HUES48 (cell line): Measurements from ENCODE around the gene CPNE5.

ENCODE experiments used
- H3K27ac ChIP-seq: one replicate; pipeline ENCODE4 v1.7.0; 2013; ENCODE audit warnings: low read depth, low read length, inconsistent platforms
- H3K27me3 ChIP-seq: 2 replicates; pipeline ENCODE4 v1.6.1; 2013; ENCODE audit warnings: mild to moderate bottlenecking, low read length; ENCODE audit not compliant: control insufficient read depth, insufficient read depth
- H3K36me3 ChIP-seq: 2 replicates; pipeline ENCODE4 v1.6.1; 2013; ENCODE audit warnings: low read length; ENCODE audit not compliant: control insufficient read depth, insufficient read depth
- H3K4me1 ChIP-seq: 2 replicates; pipeline ENCODE4 v1.6.1; 2013; ENCODE audit warnings: mild to moderate bottlenecking, low read length; ENCODE audit not compliant: control insufficient read depth, insufficient read depth
- H3K4me3 ChIP-seq: 2 replicates; pipeline ENCODE4 v1.5.1; 2013; ENCODE audit warnings: mild to moderate bottlenecking, low read depth, low read length
- H3K9ac ChIP-seq: 2 replicates; pipeline ENCODE4 v1.6.1; 2013; ENCODE audit warnings: mild to moderate bottlenecking, low read depth, low read length, moderate library complexity
- H3K9me3 ChIP-seq: 2 replicates; pipeline ENCODE4 v1.6.1; 2013; ENCODE audit warnings: low read length; ENCODE audit not compliant: control insufficient read depth, insufficient read depth

The CPNE5 gene

GRCh38 chr6:36809941-36810803 lies 29.1 kb downstream of the CPNE5 start:
- Histone ChIP-seq H3K27ac (no peak overlapping the region), H3K4me3 (no peak overlapping the region), H3K4me1 (peaks cover 7% of the 10 kb centered on the region; the same call in 1 of the 2 replicates), H3K9ac (no peak overlapping the region), H3K9me3 (no peaks in the 10 kb centered on the region), H3K27me3 (peaks cover 6% of the 10 kb centered on the region; the same call in 1 of the 2 replicates), H3K36me3 (no peaks in the 10 kb centered on the region)

GRCh38 chr6:36809156-36809555 lies 30.1 kb downstream of the CPNE5 start:
- H3K4me1 ChIP-seq = peaks cover 17% of the 10 kb centered on the region
- no peak overlapping the region for H3K4me3 ChIP-seq
- peaks cover 6% of the 10 kb centered on the region; the same call in 1 of the 2 replicates for H3K27me3 ChIP-seq

GRCh38 chr6:36808634-36809033 lies 30.6 kb downstream of the CPNE5 start:
- H3K9me3 ChIP-seq = no peaks in the 10 kb centered on the region
- H3K4me3 ChIP-seq = no peak overlapping the region
- no peaks in the 10 kb centered on the region for H3K36me3 ChIP-seq
- H3K27ac ChIP-seq = no peak overlapping the region
- H3K4me1 ChIP-seq = peaks cover 19% of the 10 kb centered on the region
- peaks cover 6% of the 10 kb centered on the region; the same call in 1 of the 2 replicates for H3K27me3 ChIP-seq
- H3K9ac ChIP-seq = no peak overlapping the region

More at GRCh38 chr6:36809156-36809555, 30.1 kb downstream of the CPNE5 start:
- no peaks in the 10 kb centered on the region for H3K9me3 ChIP-seq
- no peak overlapping the region for H3K9ac ChIP-seq
- no peaks in the 10 kb centered on the region for H3K36me3 ChIP-seq
- H3K27ac ChIP-seq = no peak overlapping the region

GRCh38 chr6:36807750-36808149 lies 31.5 kb downstream of the CPNE5 start:
- Histone ChIP-seq H3K4me3 (no peak overlapping the region), H3K9me3 (no peaks in the 10 kb centered on the region), H3K27ac (no peak overlapping the region), H3K36me3 (no peaks in the 10 kb centered on the region), H3K27me3 (peaks cover 6% of the 10 kb centered on the region; the same call in 1 of the 2 replicates), H3K9ac (no peak overlapping the region), H3K4me1 (peaks cover 19% of the 10 kb centered on the region)

GRCh38 chr6:36807143-36807542 lies 32.1 kb downstream of the CPNE5 start:
- no peaks in the 10 kb centered on the region for H3K36me3 ChIP-seq
- no peak overlapping the region for H3K9ac ChIP-seq
- peaks cover 19% of the 10 kb centered on the region for H3K4me1 ChIP-seq
- H3K27me3 ChIP-seq = peaks cover 6% of the 10 kb centered on the region; the same call in 1 of the 2 replicates
- H3K4me3 ChIP-seq = no peak overlapping the region
- H3K9me3 ChIP-seq = no peaks in the 10 kb centered on the region
- no peak overlapping the region for H3K27ac ChIP-seq

GRCh38 chr6:36805917-36806316 lies 33.3 kb downstream of the CPNE5 start:
- H3K4me3 ChIP-seq = no peak overlapping the region
- no peak overlapping the region for H3K27ac ChIP-seq
- no peaks in the 10 kb centered on the region for H3K9me3 ChIP-seq
- no peaks in the 10 kb centered on the region for H3K36me3 ChIP-seq
- no peak overlapping the region for H3K9ac ChIP-seq
- H3K4me1 ChIP-seq = peaks cover 19% of the 10 kb centered on the region
- peaks cover 6% of the 10 kb centered on the region; the same call in 1 of the 2 replicates for H3K27me3 ChIP-seq

- H3K27me3 ChIP-seq = peaks cover 6% of the 10 kb centered on the region; the same call in 1 of the 2 replicates
- H3K9ac ChIP-seq = no peak overlapping the region
- H3K27ac ChIP-seq = no peak overlapping the region
- H3K4me3 ChIP-seq = no peak overlapping the region
- H3K36me3 ChIP-seq = no peaks in the 10 kb centered on the region
- no peaks in the 10 kb centered on the region for H3K9me3 ChIP-seq
- peaks cover 19% of the 10 kb centered on the region for H3K4me1 ChIP-seq
Observed at GRCh38 chr6:36805096-36805797, 34.0 kb downstream of the CPNE5 start.

GRCh38 chr6:36804563-36804962 lies 34.7 kb downstream of the CPNE5 start:
- Histone ChIP-seq H3K9ac (no peak overlapping the region), H3K9me3 (no peaks in the 10 kb centered on the region), H3K27me3 (peaks cover 6% of the 10 kb centered on the region; the same call in 1 of the 2 replicates), H3K27ac (no peak overlapping the region), H3K4me1 (peaks cover 19% of the 10 kb centered on the region), H3K36me3 (no peaks in the 10 kb centered on the region), H3K4me3 (no peak overlapping the region)

- no peak overlapping the region for H3K27ac ChIP-seq
- no peaks in the 10 kb centered on the region for H3K36me3 ChIP-seq
- no peak overlapping the region for H3K9ac ChIP-seq
- H3K4me3 ChIP-seq = no peak overlapping the region
- H3K9me3 ChIP-seq = no peaks in the 10 kb centered on the region
- H3K4me1 ChIP-seq = peaks cover 19% of the 10 kb centered on the region
- peaks cover 6% of the 10 kb centered on the region; the same call in 1 of the 2 replicates for H3K27me3 ChIP-seq
Observed at GRCh38 chr6:36803908-36804307, 35.3 kb downstream of the CPNE5 start.

- Histone ChIP-seq H3K4me3 (no peak overlapping the region), H3K4me1 (peaks cover 19% of the 10 kb centered on the region), H3K9ac (no peak overlapping the region), H3K27me3 (peaks cover 6% of the 10 kb centered on the region; the same call in 1 of the 2 replicates), H3K27ac (no peak overlapping the region), H3K36me3 (no peaks in the 10 kb centered on the region), H3K9me3 (no peaks in the 10 kb centered on the region)
Observed at GRCh38 chr6:36803482-36803881, 35.8 kb downstream of the CPNE5 start.
